Midbrain (tissue), 1 donor: Measurements from ENCODE around the gene DYNLT2.
"Not testable (repeated sequence)": the region's sequence is repeated elsewhere in the genome, so short reads cannot be mapped to it uniquely, and the experiment has no call there.

ENCODE experiments used
- DNase-seq: peaks from one replicate; lab custom pipeline; 2025; lab: John Stamatoyannopoulos, UW

Gene DYNLT2

DNA sequence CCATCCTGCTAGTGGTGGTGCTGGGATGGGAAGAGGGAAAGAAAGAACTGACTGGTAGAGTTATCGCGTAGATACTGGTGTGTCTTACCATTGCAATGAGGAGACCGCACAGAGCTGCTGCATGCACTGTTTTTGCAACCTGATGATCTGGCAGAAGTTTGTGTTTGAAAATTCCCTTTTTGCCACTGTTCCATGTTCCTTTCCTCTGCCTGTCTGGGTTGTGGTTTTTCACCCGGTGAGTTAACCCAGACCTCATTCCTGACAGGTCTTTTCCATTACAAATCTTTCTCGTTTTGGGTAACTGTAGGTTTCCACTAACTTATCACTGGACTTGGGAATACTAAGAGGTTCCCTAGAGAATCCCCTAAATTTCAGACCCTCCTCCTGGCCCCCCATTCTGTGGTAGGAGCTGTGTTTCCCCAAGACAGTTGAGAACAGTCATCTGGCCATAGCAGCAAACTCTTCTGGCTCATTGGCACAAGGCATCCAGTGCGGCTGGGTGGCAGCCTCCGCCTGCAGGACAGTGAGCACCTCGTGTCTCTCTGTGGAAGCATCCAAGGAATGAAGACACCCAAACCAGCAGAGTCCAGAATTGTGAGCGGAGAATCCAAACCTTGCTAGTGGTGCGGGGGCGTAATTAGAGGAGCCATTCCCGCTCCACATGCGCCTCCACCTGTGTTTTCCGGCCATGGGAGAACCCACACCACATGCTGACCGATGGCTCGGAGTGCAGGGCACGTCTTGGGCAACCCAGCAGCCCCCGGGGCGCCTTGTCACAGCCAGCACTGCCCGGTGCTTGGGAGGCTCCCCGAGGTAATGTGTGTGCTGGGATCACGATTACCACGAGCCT, 32.8 kb upstream of the DYNLT2 start:
- no peak for DNase-seq

DNA sequence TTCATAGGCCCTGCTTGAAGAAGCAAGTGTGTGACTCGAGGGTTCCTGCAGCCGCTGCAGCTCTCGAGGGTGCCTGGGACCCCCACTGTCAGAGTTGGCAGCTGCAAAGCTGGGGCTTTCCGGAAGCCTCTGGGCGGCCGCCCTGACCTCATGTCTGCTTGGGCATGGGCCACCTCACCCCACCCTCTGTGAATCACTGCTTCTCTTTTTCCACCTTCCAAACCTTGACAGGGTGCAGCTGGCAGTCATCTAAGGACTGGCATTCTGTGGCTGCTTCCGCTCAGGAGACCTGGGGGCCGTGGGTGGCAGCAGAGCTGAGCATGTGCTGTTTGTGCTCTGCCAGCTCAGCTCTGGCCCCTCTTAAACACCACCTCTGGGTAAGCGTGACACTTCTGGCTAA, 32.0 kb upstream of the DYNLT2 start:
- no peak for DNase-seq

DNA sequence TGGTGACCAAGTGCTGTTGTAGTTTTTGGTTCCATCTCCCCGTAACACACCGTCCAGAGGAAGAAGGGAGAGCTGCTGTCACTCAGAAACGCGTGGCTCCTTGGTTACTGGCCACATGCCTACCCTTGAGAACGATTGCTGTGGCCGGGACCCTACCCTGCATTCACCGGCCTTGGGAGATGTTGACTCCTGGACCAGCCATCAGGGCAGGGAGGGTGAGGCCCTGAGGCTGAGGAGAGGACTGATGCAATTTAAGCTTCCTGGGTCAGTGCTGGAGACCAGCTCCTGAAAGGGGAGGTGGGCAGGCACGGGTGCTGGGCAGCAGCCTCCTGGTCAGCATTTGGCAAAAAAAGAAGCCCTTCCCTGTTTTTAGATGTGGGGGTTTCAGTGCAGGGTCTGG, 31.6 kb upstream of the DYNLT2 start:
- DNase-seq, result no peak

DNA sequence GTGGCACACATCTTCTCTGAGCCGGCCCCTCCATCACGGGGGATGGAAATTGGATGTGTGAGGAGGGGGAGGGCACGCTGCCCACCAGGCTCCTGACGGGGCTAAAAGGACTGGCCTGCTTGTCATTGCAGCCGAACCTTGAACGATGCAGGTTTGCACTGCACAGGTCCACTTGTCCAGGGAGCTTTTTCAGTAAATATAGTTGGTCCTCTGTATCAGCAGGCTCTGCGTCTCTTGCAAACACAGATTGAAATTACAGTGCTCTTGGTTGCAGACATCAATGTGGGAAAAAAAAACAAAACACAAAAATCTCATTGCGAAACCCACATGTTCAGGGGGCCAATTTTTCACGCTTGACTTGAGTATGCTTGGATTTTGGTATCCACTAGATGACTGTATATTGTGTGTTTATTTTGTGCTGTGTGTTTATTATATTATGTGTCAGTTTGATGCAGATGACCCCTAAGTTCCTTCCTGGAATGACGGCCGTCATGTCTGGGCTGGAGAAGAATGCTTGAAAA, 29.3 kb upstream of the DYNLT2 start:
- DNase-seq, result no peak

DNA sequence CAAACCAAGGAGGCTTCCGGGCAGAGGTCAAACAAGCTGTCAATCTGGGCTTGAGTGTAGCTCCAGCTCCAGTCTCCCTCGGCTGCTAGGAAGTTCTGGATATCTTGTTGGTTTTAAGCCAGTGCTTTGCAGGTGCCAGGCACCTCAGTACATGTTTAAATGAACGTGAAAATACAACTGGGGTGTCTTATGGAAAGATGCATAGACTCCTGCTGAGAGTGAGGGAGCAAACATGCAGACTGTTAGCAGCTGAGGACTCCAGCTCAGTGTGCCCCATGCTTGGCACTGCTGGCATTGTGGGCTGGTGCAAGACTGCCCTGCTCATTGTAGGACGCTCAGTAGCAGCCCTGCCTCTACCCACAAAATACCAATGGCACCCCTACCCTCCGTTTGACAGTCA, 28.5 kb upstream of the DYNLT2 start:
- DNase-seq, result no peak

DNA sequence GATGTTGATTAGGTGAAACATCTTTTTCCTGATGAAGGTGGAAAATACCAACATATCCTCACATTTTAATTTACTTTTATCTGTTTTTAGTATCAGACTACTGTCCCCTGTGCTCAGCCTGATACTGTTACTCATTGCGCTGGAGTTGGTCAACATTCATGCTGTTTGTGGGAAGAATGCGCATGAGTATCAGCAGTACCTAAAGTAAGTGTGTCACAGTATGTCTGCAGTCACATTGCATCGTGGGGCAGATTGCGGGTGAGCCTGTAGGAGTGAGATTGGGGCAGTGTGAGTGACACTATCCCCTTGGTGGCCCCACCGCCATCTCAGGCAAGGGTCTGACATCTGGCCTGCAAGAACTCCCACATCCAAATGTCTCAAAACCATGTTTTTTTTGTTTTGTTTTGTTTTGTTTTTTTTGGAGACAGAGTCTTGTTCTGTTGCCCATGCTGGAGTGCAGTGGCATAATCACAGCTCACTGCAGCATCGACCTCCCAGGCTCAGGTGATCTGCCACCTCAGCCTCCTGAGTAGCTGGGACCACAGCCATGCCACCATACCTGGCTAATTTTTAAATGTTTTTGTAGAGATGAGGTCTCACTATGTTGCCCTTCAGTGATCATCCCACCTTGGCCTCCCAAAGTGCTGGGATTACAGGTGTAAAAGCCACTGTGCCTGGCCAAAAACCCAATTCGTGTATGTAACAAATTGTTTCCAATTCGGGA, 27.9 kb upstream of the DYNLT2 start:
- no peak for DNase-seq

DNA sequence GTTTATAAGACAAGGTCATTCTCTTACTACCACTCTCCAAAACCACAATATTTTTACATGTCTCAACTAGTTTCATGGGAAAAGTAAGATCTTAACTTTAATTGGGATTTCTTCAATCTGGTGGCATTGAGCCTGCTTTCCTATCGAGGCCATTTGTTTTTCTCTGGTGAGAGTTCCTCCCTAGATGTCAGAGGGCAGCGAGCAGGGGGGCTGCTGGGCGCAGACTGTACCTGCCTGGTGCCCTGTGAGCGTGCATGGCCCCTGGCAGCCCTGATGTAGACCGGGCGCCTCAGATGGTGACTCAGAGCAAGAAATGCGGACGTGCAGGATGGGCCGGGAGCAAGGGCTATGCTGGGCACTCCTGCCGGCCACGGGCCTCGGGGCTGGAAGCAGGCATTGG, 27.3 kb upstream of the DYNLT2 start:
- no peak for DNase-seq

DNA sequence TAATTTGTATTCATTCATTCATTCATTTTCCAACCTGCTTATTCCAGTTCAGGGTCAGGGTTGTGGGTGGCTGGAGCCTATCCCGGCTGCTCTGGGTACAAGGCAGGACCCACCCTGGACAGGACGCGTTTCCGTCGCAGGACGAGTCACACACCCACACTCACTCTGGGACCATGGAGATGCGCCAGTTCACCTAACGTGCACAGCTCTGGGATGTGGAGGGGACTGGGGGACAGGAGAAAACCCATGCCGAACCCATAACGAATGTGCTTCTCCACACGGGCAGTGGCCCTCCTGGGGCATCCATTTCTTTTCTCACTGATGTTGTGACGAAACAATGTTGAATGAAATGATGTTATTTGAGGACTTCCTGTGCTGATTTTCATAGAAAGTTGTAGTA, 26.5 kb upstream of the DYNLT2 start:
- DNase-seq, result no peak

DNA sequence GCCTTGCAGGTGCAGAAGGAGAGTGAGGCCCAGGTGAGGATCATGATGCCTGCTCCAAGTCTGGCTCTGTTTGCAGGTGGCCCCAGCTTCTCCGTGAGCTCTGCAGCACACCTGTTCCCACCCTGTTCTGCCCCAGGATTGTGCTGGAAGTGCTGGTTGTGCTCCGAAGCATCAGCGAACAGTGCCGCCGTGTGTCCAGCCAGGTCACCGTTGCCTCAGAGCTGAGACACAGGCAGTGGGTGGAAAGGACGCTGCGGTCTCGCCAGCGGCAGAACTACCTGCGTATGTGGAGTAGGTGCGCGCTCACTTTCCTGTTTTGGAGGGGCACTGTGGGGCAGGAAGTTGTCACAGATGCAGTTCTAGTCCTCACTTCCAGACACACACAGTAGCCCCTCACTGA, 25.0 kb upstream of the DYNLT2 start:
- DNase-seq, result no peak

DNA sequence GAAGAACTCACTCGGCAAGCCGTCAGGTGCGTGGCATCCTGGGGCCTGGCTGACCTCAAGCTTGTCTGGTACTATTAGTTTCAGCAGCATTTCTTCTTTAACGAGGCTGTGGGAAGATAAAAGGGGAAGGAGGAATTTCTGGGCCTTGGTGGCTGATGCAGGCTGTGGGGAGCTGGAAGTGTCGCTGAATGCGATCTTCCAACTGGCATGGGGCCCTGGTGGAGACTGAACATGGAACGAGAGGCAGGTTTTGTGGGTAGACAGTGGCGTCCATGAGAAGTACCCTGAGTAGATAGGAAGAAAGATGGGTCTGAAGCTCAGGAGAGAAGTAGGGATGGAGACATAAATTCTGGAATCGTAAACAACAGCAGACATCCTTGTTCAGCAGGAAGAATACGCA, 23.9 kb upstream of the DYNLT2 start:
- DNase-seq, result no peak

DNA sequence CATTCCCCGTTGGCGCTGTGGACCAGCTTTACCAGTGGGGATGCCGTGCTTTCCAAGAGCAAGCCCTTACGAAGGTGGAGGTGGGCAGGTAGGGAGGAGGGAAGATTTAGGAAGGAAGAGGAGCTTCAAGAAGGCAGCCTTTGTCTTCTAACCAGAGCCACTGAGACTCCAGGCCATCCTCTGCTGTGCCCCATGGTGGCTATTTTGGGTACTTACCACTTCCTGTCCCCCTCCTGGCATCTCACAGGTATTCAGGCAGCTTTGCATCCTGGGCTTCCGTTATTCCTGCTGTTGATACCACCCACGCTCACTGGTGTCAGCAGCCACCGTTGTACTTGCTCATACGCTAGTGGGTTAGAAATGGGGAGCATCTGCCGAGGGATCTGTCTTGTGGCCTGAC, 23.0 kb upstream of the DYNLT2 start:
- DNase-seq, result no peak

DNA sequence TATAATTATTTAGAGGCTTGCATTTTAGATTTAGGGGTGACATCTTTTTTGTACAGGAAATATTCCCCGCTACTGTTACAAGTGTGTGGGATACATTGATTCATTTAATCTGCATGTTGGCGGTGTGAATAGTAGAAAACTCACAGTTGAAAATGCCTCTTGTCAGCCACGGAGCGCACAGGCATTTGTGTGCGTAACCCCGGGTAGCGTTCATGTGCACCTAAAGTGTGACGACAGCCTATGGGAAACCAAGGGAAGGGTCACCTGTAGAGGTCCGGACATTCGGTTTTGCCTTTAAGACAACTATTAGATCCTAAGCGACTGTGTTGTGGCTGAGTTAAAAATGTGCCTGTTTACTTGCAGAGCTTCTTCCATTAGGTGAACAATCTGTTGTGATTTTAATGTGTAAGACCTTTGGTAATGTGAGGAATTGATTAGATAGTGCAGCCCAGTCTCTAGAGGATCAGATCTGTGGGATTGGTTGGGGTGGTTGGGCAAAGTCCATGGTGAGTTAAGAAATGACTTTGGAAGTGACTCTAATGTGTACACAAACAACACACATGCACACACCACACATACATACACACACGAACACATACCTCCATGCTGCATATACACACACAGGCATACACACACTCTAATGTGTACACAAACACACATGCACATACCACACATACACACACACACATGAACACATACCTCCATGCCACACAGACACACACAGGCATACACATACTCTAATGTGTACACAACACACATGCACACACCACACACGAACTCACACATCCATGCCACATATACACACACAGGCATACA, 15.8 kb upstream of the DYNLT2 start:
- no peak for DNase-seq

DNA sequence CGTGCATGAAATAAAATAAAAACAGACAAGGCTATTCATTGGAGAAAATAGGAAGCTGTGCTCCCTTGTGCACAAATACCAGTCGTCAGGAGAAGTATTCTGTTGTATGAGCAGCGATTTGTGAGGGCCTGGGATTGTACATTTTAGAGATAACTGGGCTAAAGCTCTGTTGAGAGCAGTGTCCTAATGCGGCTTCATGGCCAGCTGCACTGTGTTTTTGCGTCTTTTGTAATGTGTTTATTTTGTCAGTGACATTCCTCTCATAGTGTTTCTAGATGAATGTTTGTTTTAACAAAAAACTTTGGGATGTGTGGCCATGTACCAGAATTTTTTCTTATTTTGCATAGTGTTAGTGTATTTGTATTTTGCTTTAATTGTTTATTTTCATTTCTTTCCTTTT, 14.9 kb upstream of the DYNLT2 start:
- no peak for DNase-seq

DNA sequence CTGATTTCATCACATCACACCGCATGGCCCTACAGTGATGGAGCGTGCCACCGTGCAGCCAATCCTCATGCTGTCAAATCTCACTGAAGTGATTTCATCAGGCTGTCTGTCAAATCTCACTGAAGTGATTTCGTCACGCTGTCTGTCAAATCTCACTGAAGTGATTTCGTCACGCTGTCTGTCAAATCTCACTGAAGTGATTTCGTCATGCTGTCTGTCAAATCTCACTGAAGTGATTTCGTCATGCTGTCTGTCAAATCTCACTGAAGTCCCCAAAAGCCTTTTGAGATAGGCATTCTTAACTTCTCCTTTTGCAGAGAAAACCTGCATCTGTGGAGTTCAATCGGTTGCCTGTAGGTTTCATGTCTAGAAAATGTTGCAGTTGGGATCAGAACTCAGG, 14.4 kb upstream of the DYNLT2 start:
- DNase-seq, result not testable (repeated sequence)

DNA sequence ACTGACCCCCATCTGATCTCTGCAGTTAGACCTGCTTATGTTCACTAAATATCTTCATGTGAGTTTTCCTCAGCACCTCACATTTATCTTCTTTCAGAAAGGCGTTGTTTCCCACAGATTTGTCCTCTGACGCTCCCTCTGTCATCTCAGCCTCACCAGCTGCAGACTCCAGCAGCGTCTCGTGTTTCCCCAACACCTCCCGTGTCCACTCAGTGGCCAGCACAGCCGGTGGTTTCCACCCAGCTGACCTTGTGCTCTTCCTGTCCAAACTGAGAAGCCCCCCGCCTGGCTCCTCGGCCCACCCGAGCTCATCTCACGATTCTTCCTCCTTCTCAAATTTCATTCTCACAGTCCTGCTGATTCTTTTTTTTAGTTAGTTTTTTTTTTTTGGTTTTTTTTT, 12.5 kb upstream of the DYNLT2 start:
- DNase-seq, result no peak

DNA sequence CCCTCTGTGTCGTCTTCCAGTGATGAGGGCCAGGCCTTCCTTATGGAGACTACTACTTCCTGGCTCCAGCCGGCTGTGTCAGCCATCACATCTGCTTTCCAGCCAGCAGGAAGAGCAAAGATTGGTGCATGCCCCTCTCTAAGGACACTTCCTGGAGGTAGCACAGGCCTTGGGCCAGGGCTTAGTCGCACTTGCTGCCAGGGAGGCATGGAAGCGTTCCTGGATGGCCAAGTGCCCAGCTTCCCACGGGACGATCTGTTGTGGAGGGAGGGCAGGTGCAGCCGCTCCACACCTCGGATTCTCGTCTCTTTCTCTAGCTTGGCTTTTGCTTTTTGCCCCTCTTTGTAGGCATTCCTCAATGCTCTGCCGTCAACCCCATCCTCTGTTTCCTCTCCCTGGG, 11.9 kb upstream of the DYNLT2 start:
- DNase-seq, result peak; percentile 1

DNA sequence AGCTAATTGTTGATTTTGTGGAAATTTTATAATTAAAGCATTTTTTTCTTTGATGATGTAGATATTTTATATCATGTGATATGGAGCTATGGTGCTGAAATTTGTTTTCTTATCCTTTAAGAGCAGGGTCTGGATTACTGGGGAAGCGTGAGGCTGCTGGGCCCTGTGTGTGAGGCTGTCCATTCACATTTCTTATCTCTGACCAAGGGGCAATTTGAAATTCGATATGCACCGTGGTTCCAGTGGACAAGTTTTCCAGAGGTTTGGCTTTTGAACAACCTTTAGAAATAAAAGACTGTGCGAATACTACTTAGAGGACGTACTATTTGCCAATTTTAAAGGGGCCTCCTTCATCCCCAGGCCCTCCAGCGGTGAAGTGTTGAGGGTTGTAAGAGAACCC, 3.8 kb upstream of the DYNLT2 start:
- DNase-seq, result no peak

DNA sequence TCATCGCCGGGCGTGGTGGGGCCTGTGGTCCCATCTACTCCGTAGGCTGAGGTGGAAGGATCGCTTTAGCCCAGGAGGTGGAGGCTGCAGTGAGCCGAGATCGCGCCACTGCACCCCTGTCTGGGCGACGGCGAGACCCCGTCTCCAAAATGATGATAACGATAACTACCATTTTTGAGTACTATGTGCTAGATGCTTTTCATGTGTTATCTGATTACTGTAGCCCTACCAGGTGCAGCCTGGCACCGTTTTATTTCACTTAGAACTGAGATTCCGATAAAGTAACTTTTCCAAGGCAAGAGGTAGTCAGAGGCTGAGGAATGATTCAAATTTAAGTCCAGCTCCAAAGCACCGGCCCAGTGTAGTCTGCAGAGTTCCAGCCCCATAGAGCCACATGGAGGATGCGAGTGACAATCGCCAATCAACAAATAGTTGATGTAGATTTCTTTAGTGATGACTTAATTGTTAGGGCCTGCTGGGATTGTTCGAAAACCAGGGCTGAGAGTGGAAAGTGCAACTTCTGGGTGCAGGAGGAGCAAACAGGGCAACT, 777 bp upstream of the DYNLT2 start:
- no peak for DNase-seq

DNA sequence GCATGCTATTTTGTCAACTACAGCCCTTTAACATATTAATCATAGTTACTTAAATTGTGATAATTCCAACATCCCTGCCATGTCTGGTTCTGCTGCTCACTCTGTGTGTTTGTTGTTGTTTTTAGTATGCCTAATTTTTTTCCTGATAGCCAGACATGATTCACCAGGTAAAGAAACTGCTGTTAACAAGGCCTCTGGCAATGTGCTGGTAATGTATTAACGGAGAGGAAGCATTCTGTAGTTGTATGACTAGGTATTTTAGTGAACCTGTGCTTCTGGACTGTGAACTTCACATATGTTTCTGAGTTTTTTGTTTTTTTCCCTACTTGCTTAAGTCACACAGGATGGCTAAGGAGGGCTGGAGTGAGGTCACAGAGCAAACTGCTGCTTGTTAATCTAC, 4.8 kb downstream of the DYNLT2 start:
- DNase-seq, result no peak

DNA sequence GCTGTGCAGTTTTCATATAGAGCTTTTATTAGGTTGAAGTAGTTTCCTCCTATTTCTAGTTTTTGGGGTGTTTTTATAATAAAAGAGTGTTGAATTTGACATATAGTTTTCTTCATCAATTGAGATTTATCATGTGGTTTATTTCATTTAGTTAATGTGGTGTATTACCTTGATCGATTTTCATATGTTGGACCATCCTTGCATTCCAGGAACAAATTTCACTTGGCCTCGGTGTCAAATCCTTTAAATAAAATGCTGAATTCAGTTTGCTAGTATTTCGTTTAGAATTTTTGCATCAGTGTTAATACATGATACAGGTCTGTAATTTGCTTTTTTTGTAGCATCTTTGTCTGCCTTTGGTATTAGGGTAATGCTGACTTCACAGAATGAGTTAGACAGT, 6.0 kb downstream of the DYNLT2 start:
- DNase-seq, result no peak

DNA sequence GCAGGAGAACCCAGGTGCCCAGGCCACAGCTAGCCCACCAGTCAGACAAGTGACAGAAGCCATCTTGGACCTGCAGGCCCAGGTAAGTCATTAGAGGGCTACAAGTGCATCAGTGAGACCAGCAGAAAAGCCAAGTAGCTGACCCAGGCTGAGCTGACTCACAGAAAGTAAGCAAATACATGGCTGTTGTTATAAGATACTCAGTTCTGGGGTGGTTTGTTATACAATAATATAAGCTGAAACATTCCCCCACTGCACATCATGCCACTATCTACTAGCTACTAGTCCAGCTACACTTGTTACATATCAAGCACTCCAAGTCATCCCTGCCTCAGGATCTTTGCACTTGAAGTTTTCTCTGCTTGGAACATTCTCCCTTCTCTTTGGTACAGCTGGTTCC, 10.0 kb downstream of the DYNLT2 start:
- no peak for DNase-seq

DNA sequence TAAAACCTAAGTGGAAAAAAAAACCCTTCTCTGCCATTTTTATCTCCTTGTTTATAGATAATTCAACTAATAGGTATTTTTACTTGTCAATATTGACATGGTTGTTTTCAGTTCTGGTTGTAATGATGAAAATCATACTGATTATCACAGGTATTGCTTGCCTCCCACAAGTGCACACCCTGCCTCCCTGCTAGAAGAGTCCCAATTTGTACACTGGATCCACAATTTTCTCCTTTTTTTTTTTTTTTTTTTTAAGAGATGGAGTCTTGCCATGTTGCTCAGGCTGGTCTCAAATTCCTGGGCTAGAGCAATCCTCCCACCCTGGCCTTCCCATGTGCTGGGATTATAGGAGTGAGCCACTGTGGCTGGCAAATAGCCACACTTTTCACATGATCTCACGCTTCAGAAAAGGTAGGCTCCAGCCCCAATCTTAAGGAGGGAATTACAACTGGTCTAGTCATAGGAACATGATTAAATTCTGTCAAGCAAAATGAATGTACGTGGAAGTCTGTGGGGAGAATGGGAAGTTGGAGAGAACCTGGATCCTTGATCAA, 12.3 kb downstream of the DYNLT2 start:
- DNase-seq, result no peak
